NCI-H748 (cell line): Measurements from ENCODE around the gene GNG12.

Source experiments
- DNase-seq: peaks from one replicate; lab custom pipeline; 2025; ENCODE audit not compliant: unreplicated experiment; lab: John Stamatoyannopoulos, UW

Gene GNG12

GRCh38 chr1:67816095-67816475, 17.2 kb downstream of the GNG12 start:
- DNase-seq, result no peak

DNA sequence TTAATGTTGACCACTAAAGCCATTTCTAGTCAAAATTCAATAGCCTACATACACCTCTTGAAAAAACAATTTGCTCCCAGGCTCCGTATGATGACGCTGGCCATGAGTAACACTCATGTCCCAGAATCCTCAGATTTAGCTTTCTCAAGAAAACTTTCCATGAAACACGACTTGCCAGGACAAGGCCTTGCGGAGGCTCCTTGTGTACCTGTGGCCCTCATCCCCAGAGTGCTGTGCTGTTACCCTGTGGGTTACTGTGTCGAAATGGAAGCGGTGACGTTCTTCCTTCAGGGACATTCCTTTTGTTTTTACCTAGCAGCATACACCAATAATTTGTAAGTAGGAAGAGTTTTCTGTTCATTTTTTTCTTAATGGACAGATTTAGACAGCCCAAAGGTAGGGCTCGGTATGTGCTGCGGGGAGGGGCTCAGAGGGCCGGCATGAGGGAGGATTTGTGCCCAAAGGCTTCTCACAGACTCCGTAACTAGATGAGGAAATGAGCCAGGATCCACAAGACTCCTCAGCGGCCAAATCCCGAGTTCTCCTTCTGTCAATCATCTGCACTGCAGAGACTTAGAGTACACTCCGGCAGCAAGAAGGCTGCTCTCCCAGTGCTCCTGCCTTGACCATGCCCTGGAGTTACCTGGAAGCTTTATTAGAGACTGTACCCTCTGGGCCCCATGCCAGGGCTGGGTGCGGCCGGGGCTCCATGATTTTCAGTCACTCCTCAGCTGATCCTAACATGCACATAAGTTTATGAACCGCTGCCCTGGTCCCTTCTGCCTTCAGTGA, 17.8 kb downstream of the GNG12 start:
- DNase-seq, result no peak

DNA sequence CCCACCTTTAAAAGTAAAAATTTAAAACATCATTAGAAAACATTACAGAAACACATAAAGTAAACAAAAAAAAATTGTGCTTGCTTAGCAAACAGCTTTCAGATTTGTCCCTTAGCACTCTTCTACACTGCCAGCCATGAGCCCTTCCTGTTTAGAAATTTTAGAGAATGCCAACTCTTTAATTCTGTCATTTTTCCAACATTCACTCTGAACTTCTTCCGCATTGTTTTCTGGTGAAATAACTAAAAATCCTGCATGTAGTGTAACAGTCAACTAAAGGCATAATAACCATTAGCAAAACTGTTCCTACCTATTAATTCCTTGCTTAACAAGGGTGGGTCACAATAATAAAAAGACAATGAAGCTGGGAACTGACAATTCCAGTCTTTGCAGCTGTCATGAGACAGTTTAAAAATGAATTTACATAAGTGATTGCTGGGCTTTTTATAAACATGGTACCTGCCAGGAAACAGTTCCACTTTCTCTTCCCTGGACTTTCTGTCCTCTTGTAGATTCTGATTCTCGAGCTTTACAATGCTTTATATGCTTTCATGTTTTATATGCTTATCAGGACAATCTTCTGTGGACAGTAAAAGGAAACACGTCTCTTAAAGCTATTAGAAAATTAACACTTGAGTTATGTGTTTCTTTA, 19.0 kb downstream of the GNG12 start:
- peak; percentile 90 for DNase-seq

- DNase-seq, result no peak
Measured at GRCh38 chr1:67812226-67812625, 21.0 kb downstream of the GNG12 start.

- DNase-seq, result no peak
Measured at GRCh38 chr1:67811781-67812180, 21.5 kb downstream of the GNG12 start.

- no peak for DNase-seq
Measured at GRCh38 chr1:67809887-67810286, 23.4 kb downstream of the GNG12 start.

DNA sequence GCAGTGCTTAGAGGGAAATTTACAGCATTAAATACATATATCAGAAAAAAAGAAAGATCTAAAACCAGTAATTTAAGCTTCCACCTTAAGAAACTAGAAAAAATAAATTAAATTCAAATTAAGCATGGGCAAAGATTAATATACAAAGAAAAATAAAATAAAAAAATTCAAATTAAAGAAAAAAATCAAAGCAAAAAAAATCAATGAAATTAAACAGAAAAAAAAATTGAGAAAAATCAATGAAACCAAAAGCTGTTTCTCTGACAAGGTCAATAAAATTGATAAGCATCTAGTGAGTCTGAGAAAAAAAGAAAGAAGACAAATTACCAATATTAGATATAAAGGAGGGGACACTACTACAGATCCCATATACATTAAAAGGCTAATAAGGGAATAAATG, 26.0 kb downstream of the GNG12 start:
- no peak for DNase-seq

GRCh38 chr1:67804710-67805109, 28.6 kb downstream of the GNG12 start:
- DNase-seq, result no peak

DNA sequence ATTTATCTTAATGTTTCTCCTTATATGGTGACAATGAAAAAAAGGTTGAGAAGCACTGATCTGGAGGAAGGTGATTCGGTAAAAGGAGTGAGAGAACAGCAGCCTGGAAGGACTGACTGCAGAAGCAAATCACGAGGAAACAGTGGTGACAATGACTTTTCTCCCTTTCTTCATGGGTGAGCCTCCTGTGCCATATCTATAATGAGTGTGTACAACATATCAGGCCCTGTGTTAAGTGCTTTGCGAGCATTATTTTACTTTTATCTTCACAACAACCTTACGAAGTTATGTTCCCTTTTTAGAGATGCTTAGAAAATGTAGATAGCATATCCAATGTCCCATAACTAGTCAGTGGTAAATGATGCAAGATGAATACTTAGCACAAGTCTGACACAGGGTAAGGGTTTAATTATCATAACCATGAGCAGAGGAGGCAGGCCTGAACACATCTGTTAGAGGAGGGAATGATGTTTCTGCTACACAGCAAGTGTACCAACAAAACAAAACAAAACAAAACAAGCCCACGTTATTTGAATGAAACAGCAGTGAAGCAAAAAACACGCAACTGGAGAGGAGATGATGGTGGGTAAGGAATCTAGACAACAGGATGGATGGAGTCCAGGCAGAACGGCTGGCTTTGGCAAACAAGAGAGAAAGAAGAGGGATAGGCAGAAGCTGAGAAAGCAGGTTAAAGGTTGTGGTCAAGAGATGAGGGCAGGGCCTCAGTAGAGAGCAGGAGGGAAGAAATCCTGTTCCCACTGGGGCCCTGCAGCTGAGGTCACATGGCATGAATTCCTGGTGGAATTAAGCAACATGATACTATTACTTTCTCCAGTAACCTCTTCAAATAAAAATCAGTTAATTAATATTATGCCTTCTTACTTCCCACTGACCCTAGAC, 29.6 kb downstream of the GNG12 start:
- no peak for DNase-seq

- DNase-seq, result no peak
Measured at GRCh38 chr1:67802565-67802964, 30.7 kb downstream of the GNG12 start.

GRCh38 chr1:67801903-67802302, 31.4 kb downstream of the GNG12 start:
- no peak for DNase-seq

DNA sequence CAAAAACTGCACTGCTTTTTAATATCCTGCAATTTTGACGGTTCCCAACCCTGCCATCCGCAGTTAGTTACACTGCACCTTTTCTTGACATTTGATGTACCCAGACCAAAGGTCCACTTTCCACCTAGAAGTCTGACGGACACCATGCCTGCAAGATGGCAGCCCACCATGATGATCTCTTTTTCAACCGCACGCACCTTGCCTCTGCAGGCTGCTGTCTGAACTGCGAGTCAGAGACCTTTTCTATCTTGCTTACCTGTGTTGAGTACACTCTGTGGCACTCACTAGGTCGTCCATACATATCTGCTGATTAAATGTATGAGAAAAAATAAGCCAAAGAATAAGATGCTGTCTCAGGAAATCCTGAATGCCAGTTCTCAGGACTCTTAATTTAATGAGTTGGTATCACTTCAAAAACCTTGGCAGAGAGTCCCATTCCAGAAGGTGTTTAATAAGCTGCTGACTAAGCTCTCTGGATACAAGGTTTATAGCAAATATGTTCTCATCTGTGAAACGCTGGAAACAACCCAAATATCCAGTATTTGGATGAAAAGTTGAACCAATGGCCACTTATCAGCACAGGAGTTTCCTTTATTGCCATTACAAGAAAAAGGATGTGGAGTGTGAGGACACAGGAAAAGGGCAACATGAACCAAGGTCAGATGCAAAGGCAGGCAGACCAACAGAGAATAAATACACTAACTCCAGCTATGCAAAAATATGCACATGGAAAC, 37.9 kb downstream of the GNG12 start:
- DNase-seq, result no peak

GRCh38 chr1:67793562-67793961, 39.7 kb downstream of the GNG12 start:
- DNase-seq, result no peak

- DNase-seq, result no peak
Measured at GRCh38 chr1:67792741-67793458, 40.4 kb downstream of the GNG12 start.

DNA sequence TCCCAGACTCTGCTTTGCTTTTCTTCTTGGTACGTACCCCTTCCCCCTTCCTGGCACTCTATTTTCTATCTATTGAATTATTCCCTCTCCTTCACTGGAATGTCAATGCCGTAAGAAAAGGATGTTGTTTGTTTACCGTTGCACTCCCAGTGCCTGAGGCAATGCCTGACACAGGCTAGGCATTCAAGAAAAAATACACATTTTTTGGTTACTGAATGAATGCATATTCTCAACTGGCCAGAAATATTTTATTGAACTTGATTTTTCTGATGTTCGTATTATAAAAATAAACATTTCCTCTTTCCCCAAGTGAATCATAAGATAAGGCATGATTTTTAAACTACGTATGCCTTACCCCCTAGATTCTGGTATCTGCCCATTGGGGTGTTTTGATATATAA, 41.2 kb downstream of the GNG12 start:
- no peak for DNase-seq

DNA sequence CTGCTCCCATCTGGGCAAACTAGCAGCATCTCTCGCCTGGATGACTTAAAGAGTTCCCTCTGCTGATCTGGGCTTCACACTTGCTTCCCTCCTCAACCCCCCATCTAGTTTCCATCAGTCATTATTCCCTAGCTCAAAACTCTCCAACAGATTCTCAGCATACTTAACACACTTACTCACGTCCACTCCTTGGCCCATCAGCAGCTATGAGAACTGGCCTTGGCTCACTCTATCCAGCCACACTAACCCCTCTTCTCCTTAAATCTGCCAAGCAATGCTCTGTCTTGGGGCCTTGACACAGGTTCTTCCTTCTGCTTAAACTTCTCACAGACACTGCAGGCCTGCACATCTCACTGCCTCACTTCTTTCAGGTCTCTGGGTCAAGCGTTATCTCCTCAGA, 41.6 kb downstream of the GNG12 start:
- no peak for DNase-seq

DNA sequence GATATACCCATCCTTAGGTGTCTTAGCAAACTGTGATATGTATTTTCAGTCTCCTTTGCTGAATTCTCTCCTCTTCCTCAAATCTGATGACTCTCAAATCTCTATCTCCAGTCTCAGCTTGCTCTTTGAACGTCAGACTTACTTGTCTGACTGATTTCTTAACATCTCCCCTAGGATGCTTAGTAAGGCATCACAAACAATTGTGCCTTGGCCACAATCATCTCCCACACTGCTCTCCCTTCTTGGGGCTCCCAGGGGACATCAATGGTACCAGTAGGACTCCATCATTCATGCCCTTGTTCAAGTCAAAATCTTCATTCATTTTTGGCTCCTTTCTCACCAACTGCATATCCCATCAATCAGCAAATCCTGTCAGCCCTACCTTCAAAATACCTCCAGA, 42.0 kb downstream of the GNG12 start:
- DNase-seq, result no peak

DNA sequence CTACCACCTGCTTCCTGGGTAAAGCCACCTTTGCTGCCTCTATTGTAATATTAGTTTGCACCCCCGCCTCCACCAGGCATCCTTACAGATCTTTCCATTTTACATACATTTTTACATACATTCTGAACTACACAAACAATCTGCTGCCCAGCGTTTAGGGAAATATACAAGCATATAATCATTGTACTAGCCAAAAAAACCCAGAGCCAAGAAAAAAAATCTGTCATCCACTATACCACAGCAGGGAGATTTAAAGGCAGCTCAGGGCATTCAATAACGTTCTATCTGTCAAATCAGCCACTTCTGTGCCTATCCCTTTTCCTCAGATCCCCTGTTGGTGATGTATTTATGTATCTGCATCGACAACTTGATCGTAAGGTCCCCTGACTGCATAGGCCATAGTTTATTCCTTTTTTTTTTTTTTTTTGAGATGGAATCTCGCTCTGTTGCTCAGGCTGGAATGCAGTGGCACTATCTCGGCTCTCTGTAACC, 43.0 kb downstream of the GNG12 start:
- no peak for DNase-seq

GRCh38 chr1:67789551-67789950, 43.7 kb downstream of the GNG12 start:
- no peak for DNase-seq

DNA sequence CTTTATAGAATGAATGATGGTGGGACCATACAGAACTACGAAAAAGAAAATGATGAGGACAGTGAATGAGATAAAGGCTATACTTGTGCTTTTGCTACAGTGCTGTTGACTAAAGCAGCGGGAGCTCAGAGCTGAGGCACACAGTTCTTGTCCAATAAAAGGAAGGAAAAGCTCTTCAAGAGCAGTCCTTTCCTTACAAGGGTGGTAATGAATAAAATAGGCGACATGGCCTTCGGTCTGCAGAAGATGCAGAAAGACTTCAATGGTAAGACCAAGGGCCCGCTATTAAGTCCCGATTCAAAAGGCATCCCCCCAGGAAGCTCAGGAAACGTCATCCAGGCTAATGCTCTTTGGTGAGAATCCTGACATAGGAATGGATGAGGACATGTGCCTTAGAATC, 44.4 kb downstream of the GNG12 start:
- no peak for DNase-seq
